Ishikawa (cell line): Measurements from ENCODE around the gene DNAAF9.

ENCODE experiments used
- CREB1 ChIP-seq: IDR thresholded peaks from 2 replicates; pipeline ENCODE4 v1.6.1; 2012; ENCODE audit warnings: low read depth
- EP300 ChIP-seq: IDR thresholded peaks from 2 replicates; pipeline ENCODE4 v1.6.1; 2012; ENCODE audit warnings: borderline replicate concordance
- RAD21 ChIP-seq: IDR thresholded peaks from 2 replicates; pipeline ENCODE4 v1.6.1; 2012; ENCODE audit warnings: low read depth

DNA sequence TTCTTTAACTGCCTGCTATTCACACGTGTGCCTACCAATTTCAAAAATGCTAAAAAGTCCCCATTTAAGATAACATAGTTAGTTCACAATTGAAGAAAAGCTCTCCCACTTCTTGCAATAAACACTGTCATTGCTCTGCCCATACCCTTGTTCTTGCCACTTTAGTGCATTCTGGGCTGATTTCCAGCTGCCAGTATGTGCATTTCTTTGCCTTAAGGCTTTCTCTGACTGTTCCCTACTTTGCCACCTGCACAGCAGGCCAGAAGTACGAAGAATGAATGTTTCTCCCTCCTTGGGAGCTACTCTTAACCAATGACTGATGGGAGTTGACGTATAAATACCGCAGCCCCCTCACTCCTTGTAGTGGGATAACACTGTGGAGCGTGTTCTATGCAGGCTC lies 47.4 kb upstream of the DNAAF9 start:
- TF ChIP-seq CREB1 (no peak), EP300 (no peak), RAD21 (no peak)
